ENCODE measurements around the gene ATG13. TPM values are rescaled to one million over a fixed set of nuclear protein-coding genes. Genes with fewer than 3 reads are reported as not detected.
A peak's percentile ranks its signal among the peaks of the same experiment; 100 is the strongest.

ATG13 gene
- total and polyA plus RNA-seq, 4 donors = 29.1 to 72.8 (median 52.4) TPM

DNA sequence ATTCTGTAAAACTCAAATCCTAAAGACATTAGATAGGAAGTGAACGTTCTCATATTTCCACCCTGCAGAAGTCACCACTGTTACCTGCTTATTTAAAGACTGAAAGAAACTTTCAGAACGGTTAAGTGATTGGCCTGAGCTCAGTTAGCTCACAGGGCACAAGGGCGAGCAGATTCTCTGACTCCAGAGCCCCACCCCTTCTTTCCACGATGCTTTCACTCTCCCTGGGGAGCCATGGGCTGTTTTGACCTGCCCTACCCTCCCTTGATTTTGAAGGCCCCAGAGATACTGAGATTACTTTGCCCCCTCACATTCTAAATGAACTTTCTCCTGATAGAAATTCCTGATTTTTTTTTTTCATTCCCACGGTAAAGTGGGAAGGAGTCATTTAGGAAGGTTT is 49.2 kb downstream of the ATG13 start:
- Histone ChIP-seq H3K9ac (ENCODE audit: insufficient read depth in 1 of 2, low read length in 2 of 2) (peak overlapping the region in 1 of 2 donors; percentile 49), H3K4me3 (no peak overlapping the region), H3K36me3 (ENCODE audit: control insufficient read depth in 4 of 4, insufficient read depth in 4 of 4, low read length in 4 of 4) (peaks cover 22 to 64% (median 53%) of the 10 kb centered on the region in 4 donors), H3K27me3 (ENCODE audit: control insufficient read depth in 3 of 3, insufficient read depth in 3 of 3, low read length in 2 of 3) (no peaks in the 10 kb centered on the region), H3K4me1 (ENCODE audit: control insufficient read depth in 5 of 5, insufficient read depth in 5 of 5, low read length in 5 of 5) (peaks cover 0 to 18% (median 0%) of the 10 kb centered on the region in 5 donors), H3K9me3 (ENCODE audit: control insufficient read depth in 4 of 4, insufficient read depth in 3 of 4, low read length in 3 of 4) (no peaks in the 10 kb centered on the region), H3K27ac (ENCODE audit: low read depth in 1 of 2, low read length in 1 of 2) (peak overlapping the region in 1 of 2 donors; percentile 57)
- 70 to 86% methylated on average over 5 of the region's 5 CpGs for WGBS, 2 donors
- TF ChIP-seq, protein P1, sequence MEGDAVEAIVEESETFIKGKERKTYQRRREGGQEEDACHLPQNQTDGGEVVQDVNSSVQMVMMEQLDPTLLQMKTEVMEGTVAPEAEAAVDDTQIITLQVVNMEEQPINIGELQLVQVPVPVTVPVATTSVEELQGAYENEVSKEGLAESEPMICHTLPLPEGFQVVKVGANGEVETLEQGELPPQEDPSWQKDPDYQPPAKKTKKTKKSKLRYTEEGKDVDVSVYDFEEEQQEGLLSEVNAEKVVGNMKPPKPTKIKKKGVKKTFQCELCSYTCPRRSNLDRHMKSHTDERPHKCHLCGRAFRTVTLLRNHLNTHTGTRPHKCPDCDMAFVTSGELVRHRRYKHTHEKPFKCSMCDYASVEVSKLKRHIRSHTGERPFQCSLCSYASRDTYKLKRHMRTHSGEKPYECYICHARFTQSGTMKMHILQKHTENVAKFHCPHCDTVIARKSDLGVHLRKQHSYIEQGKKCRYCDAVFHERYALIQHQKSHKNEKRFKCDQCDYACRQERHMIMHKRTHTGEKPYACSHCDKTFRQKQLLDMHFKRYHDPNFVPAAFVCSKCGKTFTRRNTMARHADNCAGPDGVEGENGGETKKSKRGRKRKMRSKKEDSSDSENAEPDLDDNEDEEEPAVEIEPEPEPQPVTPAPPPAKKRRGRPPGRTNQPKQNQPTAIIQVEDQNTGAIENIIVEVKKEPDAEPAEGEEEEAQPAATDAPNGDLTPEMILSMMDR (IDR thresholded peaks at IDR 0.05; ENCODE audit: control extremely low read depth, extremely low read depth) = no peak
- DNase-seq = no peak
- no peak for ATAC-seq (ENCODE audit: insufficient read depth, low FRiP score)

DNA sequence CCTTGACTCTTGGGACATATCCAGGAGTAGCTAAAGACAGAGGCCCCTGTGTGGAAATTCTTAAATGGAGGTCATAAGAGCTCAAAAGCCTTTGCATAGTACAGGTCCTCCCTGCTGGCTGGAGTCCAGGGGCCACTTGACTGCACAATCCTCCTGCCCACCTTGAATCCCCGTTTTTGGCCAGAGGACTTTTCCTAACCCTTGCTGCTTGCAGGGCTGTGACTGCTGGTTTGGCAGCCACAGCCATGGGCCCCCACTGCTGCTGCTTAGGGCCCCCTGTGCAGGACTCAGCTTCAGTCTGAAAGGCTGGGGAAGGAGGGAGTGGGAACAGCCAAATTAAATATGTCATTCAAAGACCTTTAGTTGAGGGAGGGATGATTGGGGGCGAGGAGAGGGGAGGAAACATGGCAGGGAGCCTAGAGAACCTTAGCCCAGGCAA is 49.7 kb downstream of the ATG13 start:
- Histone ChIP-seq H3K4me3 (no peak overlapping the region), H3K27ac (ENCODE audit: low read depth in 1 of 2, low read length in 1 of 2) (peak overlapping the region in 1 of 2 donors; percentile 49), H3K36me3 (ENCODE audit: control insufficient read depth in 4 of 4, insufficient read depth in 4 of 4, low read length in 4 of 4) (peaks cover 18 to 64% (median 54%) of the 10 kb centered on the region in 4 donors), H3K9ac (ENCODE audit: insufficient read depth in 1 of 2, low read length in 2 of 2) (peak overlapping the region in 1 of 2 donors; percentile 49), H3K9me3 (ENCODE audit: control insufficient read depth in 4 of 4, insufficient read depth in 3 of 4, low read length in 3 of 4) (no peaks in the 10 kb centered on the region), H3K27me3 (ENCODE audit: control insufficient read depth in 3 of 3, insufficient read depth in 3 of 3, low read length in 2 of 3) (no peaks in the 10 kb centered on the region), H3K4me1 (ENCODE audit: control insufficient read depth in 5 of 5, insufficient read depth in 5 of 5, low read length in 5 of 5) (peaks cover 0 to 18% (median 0%) of the 10 kb centered on the region in 5 donors)
- peak; percentile 39 to 68 (median 66) for DNase-seq
- no peak for ATAC-seq (ENCODE audit: insufficient read depth, low FRiP score)
- TF ChIP-seq, protein P1 (IDR thresholded peaks at IDR 0.05; ENCODE audit: control extremely low read depth, extremely low read depth) = no peak
- WGBS, 2 donors = 65 to 67% methylated on average over 2 of the region's 2 CpGs

- peaks cover 31 to 68% (median 53%) of the 10 kb centered on the region in 4 donors for H3K36me3 ChIP-seq (ENCODE audit: control insufficient read depth in 4 of 4, insufficient read depth in 4 of 4, low read length in 4 of 4)
- no peak overlapping the region for H3K4me3 ChIP-seq
- H3K4me1 ChIP-seq (ENCODE audit: control insufficient read depth in 5 of 5, insufficient read depth in 5 of 5, low read length in 5 of 5) = peaks cover 0 to 18% (median 0%) of the 10 kb centered on the region in 5 donors
- TF ChIP-seq, protein P1 (IDR thresholded peaks at IDR 0.05; ENCODE audit: control extremely low read depth, extremely low read depth) = no peak
- ATAC-seq (ENCODE audit: insufficient read depth, low FRiP score) (no peak), DNase-seq (no peak)
- H3K27ac ChIP-seq (ENCODE audit: low read depth in 1 of 2, low read length in 1 of 2) = no peak overlapping the region
- no peak overlapping the region for H3K9ac ChIP-seq (ENCODE audit: insufficient read depth in 1 of 2, low read length in 2 of 2)
- no peaks in the 10 kb centered on the region for H3K9me3 ChIP-seq (ENCODE audit: control insufficient read depth in 4 of 4, insufficient read depth in 3 of 4, low read length in 3 of 4)
- H3K27me3 ChIP-seq (ENCODE audit: control insufficient read depth in 3 of 3, insufficient read depth in 3 of 3, low read length in 2 of 3) = no peaks in the 10 kb centered on the region
- 95 to 96% methylated on average over 12 of the region's 12 CpGs for WGBS, 2 donors
Measured at GRCh38 chr11:46668480-46669085, 51.2 kb downstream of the ATG13 start.

All from lung (tissue), 12 donors.